Omental fat pad (tissue), 4 donors: ENCODE results near the gene FBXL7. TPM values are rescaled to one million over a fixed set of nuclear protein-coding genes. Genes with fewer than 3 reads are reported as not detected.

Experiments
- ATAC-seq: fragments of 150-250 bp; one replicate; pipeline ENCODE4 v1.9.1; 2016; ENCODE audit warnings: mild to moderate bottlenecking, moderate library complexity; ENCODE audit not compliant: low FRiP score
- DNase-seq: peaks from one replicate; pipeline ENCODE4 v3.0.0-alpha.2; 2019; ENCODE audit warnings: low spot score
- CTCF ChIP-seq, 3 donors: fragments of 450-650 bp; IDR thresholded peaks; one replicate each; pipeline ENCODE4 v1.5.1; 2016 to 2017; ENCODE audit warnings: antibody characterized with exemption in 3 of 3, mild to moderate bottlenecking in 3 of 3, moderate library complexity in 2 of 3
- total RNA-seq, 4 donors: library from RNA; depleted of rRNA; stranded (reverse); fragments of >200 nt; gene quantifications; one replicate each; pipeline ENCODE4 v1.1.0, GENCODE V29; 2016

The FBXL7 gene
- total RNA-seq, 4 donors from 2014 or later: 9.1 to 47.1 (median 17.1) TPM

- DNase-seq: no peak
- ATAC-seq: no peak
- no peak for TF ChIP-seq CTCF (IDR thresholded peaks at IDR 0.05)
Measured at GRCh38 chr5:15522187-15522520, 22.2 kb downstream of the FBXL7 start.

- TF ChIP-seq CTCF (IDR thresholded peaks at IDR 0.05): no peak
- ATAC-seq (no peak), DNase-seq (no peak)
Measured at GRCh38 chr5:15524712-15525111, 24.7 kb downstream of the FBXL7 start.

GRCh38 chr5:15525703-15526275 lies 25.8 kb downstream of the FBXL7 start:
- no peak for TF ChIP-seq CTCF (IDR thresholded peaks at IDR 0.05)
- DNase-seq (no peak), ATAC-seq (no peak)

- no peak for ATAC-seq
- DNase-seq: no peak
- no peak for TF ChIP-seq CTCF (IDR thresholded peaks at IDR 0.05)
Measured at GRCh38 chr5:15526413-15526812, 26.4 kb downstream of the FBXL7 start.

GRCh38 chr5:15528476-15528875 lies 28.5 kb downstream of the FBXL7 start:
- ATAC-seq (no peak), DNase-seq (no peak)
- no peak for TF ChIP-seq CTCF (IDR thresholded peaks at IDR 0.05)

- no peak for DNase-seq
Measured at GRCh38 chr5:15529013-15529412, 29.0 kb downstream of the FBXL7 start.

More at GRCh38 chr5:15529013-15529412, 29.0 kb downstream of the FBXL7 start:
- ATAC-seq: no peak
- TF ChIP-seq CTCF (IDR thresholded peaks at IDR 0.05): no peak
